ENCODE results near the gene P2RY11. TPM values are rescaled to one million over a fixed set of nuclear protein-coding genes. Genes with fewer than 3 reads are reported as not detected.

Gene P2RY11
- polyA plus RNA-seq, 2 donors: 6.6 to 12.8 TPM

GRCh38 chr19:10091895-10092641 is 19.4 kb upstream of the P2RY11 start:
- Histone ChIP-seq H3K9me3 (ENCODE audit: control insufficient read depth in 2 of 2, insufficient read depth in 1 of 2, low read depth in 1 of 2, low read length in 1 of 2) (peaks cover 0 to 4% of the 10 kb centered on the region in 2 donors), H3K27me3 (ENCODE audit: control insufficient read depth in 1 of 2, insufficient read depth in 2 of 2, low read length in 2 of 2) (no peaks in the 10 kb centered on the region), H3K27ac (ENCODE audit: low read depth in 2 of 2, low read length in 1 of 2) (no peak overlapping the region), H3K4me1 (ENCODE audit: control insufficient read depth in 2 of 2, insufficient read depth in 2 of 2, low read length in 1 of 2) (peaks cover 0 to 7% of the 10 kb centered on the region in 2 donors), H3K4me3 (ENCODE audit: low read depth in 1 of 2, low read length in 2 of 2) (no peak overlapping the region), H3K36me3 (ENCODE audit: control insufficient read depth in 2 of 2, insufficient read depth in 2 of 2, low read length in 1 of 2) (peaks cover 0 to 27% of the 10 kb centered on the region in 2 donors)
- WGBS, 2 donors: 80 to 86% methylated on average over 13 of the region's 13 CpGs

DNA sequence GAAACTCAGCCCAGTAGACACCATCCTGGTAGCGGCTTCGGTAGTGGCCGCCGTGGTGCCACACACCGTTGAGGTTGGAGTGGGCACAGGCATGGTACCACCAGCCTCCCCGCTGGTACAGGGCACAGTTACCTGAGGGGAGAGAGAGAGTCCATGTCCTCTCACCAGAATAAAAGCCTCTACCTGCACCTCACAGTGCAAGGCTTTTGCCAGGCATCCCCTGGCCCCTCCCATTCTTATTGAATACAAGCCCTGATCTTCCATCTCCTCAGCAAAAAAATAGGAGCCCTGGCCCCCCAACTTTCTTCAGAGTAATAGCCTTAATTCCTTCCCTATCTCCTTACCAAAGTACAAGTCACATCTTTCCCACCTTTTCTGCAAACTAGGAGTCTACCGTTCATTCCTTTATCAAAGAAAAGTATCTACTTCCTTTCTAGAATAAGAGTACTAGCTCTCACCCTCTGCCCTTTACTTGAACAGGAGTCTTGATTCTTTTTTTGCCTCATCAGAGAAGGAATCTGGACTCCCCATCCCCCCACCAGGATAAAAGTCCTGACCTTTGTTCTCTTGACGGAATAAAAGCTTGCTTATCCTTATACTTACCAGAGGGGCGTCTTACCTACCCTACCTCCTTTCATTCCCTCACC is 18.7 kb upstream of the P2RY11 start:
- WGBS, 2 donors: 94 to 96% methylated on average over 9 of the region's 9 CpGs
- Histone ChIP-seq H3K27me3 (ENCODE audit: control insufficient read depth in 1 of 2, insufficient read depth in 2 of 2, low read length in 2 of 2) (no peaks in the 10 kb centered on the region), H3K4me1 (ENCODE audit: control insufficient read depth in 2 of 2, insufficient read depth in 2 of 2, low read length in 1 of 2) (peaks cover 0 to 7% of the 10 kb centered on the region in 2 donors), H3K9me3 (ENCODE audit: control insufficient read depth in 2 of 2, insufficient read depth in 1 of 2, low read depth in 1 of 2, low read length in 1 of 2) (peaks cover 0 to 4% of the 10 kb centered on the region in 2 donors), H3K27ac (ENCODE audit: low read depth in 2 of 2, low read length in 1 of 2) (no peak overlapping the region), H3K4me3 (ENCODE audit: low read depth in 1 of 2, low read length in 2 of 2) (no peak overlapping the region), H3K36me3 (ENCODE audit: control insufficient read depth in 2 of 2, insufficient read depth in 2 of 2, low read length in 1 of 2) (peaks cover 0 to 27% of the 10 kb centered on the region in 2 donors)

- Histone ChIP-seq H3K4me1 (ENCODE audit: control insufficient read depth in 2 of 2, insufficient read depth in 2 of 2, low read length in 1 of 2) (peaks cover 0 to 7% of the 10 kb centered on the region in 2 donors), H3K36me3 (ENCODE audit: control insufficient read depth in 2 of 2, insufficient read depth in 2 of 2, low read length in 1 of 2) (peaks cover 0 to 27% of the 10 kb centered on the region in 2 donors), H3K9me3 (ENCODE audit: control insufficient read depth in 2 of 2, insufficient read depth in 1 of 2, low read depth in 1 of 2, low read length in 1 of 2) (peaks cover 0 to 4% of the 10 kb centered on the region in 2 donors), H3K4me3 (ENCODE audit: low read depth in 1 of 2, low read length in 2 of 2) (no peak overlapping the region), H3K27me3 (ENCODE audit: control insufficient read depth in 1 of 2, insufficient read depth in 2 of 2, low read length in 2 of 2) (no peaks in the 10 kb centered on the region), H3K27ac (ENCODE audit: low read depth in 2 of 2, low read length in 1 of 2) (no peak overlapping the region)
- 87 to 89% methylated on average over 22 of the region's 22 CpGs for WGBS, 2 donors
Observed at GRCh38 chr19:10093295-10094186, 18.0 kb upstream of the P2RY11 start.

GRCh38 chr19:10095622-10095947 is 15.9 kb upstream of the P2RY11 start:
- Histone ChIP-seq H3K4me1 (ENCODE audit: control insufficient read depth in 2 of 2, insufficient read depth in 2 of 2, low read length in 1 of 2) (peaks cover 0 to 7% of the 10 kb centered on the region in 2 donors), H3K27me3 (ENCODE audit: control insufficient read depth in 1 of 2, insufficient read depth in 2 of 2, low read length in 2 of 2) (no peaks in the 10 kb centered on the region), H3K27ac (ENCODE audit: low read depth in 2 of 2, low read length in 1 of 2) (peak overlapping the region; percentile 71 to 76), H3K9me3 (ENCODE audit: control insufficient read depth in 2 of 2, insufficient read depth in 1 of 2, low read depth in 1 of 2, low read length in 1 of 2) (no peaks in the 10 kb centered on the region), H3K36me3 (ENCODE audit: control insufficient read depth in 2 of 2, insufficient read depth in 2 of 2, low read length in 1 of 2) (peaks cover 0 to 21% of the 10 kb centered on the region in 2 donors), H3K4me3 (ENCODE audit: low read depth in 1 of 2, low read length in 2 of 2) (no peak overlapping the region)
- WGBS, 2 donors: 29 to 42% methylated on average over 7 of the region's 7 CpGs

DNA sequence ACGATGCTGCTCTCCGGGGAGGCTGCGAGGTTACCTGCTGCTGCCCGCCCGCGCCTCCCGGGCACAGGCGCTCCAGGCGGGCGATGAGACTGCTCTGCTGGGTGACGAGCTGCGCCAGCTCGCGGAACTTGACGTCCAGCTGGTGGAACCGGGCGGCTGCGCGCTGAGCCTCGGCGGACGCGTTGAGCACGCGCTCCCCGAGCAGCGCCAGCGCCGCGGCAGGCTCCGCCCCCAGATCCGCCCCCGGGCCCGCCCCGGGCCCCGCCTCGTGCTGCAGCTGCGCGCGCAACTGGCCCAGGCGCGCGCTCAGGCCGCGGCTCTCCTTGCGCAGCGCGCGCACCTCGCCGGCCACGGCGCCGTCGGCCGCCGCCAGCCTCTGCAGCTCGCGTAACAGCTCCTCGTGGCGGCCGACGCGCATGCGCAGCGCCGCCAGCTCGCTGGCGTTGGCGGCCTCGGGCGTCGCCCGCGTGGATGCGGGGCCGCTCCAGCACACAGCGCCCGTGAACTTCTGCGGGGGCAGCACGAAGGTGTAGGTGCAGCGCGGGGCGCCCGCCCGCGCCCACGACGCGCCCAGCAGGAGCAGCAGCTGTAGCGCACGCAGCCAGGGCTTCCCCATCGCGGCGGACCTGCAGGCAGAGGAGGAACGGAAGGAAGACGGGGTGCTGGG is 15.4 kb upstream of the P2RY11 start:
- 2 to 4% methylated on average over 95 to 97 of the region's 97 CpGs for WGBS, 2 donors
- Histone ChIP-seq H3K36me3 (ENCODE audit: control insufficient read depth in 2 of 2, insufficient read depth in 2 of 2, low read length in 1 of 2) (peaks cover 0 to 18% of the 10 kb centered on the region in 2 donors), H3K27me3 (ENCODE audit: control insufficient read depth in 1 of 2, insufficient read depth in 2 of 2, low read length in 2 of 2) (no peaks in the 10 kb centered on the region), H3K9me3 (ENCODE audit: control insufficient read depth in 2 of 2, insufficient read depth in 1 of 2, low read depth in 1 of 2, low read length in 1 of 2) (no peaks in the 10 kb centered on the region), H3K4me3 (ENCODE audit: low read depth in 1 of 2, low read length in 2 of 2) (peak overlapping the region; percentile 40 to 59), H3K4me1 (ENCODE audit: control insufficient read depth in 2 of 2, insufficient read depth in 2 of 2, low read length in 1 of 2) (peaks cover 0 to 7% of the 10 kb centered on the region in 2 donors), H3K27ac (ENCODE audit: low read depth in 2 of 2, low read length in 1 of 2) (peak overlapping the region; percentile 76 to 87)

DNA sequence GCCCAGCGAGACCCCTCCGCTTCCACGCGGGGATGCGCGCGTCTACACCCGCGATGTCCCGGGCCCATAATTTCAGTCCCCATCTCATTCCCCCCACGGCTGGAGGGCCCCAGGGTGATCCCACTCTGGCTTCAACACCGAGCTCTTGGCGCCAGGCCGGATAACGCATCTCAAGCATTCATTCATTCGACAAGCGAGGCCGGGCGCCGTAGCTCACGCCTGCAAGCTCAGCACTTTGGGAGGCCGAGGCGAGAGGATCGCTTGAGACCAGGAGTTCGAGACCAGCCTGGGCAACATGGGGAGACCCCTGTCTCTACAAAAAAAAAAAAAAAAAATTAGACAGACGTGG is 14.9 kb upstream of the P2RY11 start:
- peak overlapping the region; percentile 60 to 87 for H3K27ac ChIP-seq (ENCODE audit: low read depth in 2 of 2, low read length in 1 of 2)

GRCh38 chr19:10100163-10100785 is 11.2 kb upstream of the P2RY11 start:
- 81 to 87% methylated on average over 5 of the region's 5 CpGs for WGBS, 2 donors
- Histone ChIP-seq H3K27ac (ENCODE audit: low read depth in 2 of 2, low read length in 1 of 2) (no peak overlapping the region), H3K4me3 (ENCODE audit: low read depth in 1 of 2, low read length in 2 of 2) (no peak overlapping the region), H3K36me3 (ENCODE audit: control insufficient read depth in 2 of 2, insufficient read depth in 2 of 2, low read length in 1 of 2) (no peaks in the 10 kb centered on the region), H3K4me1 (ENCODE audit: control insufficient read depth in 2 of 2, insufficient read depth in 2 of 2, low read length in 1 of 2) (peaks cover 0 to 7% of the 10 kb centered on the region in 2 donors), H3K27me3 (ENCODE audit: control insufficient read depth in 1 of 2, insufficient read depth in 2 of 2, low read length in 2 of 2) (no peaks in the 10 kb centered on the region), H3K9me3 (ENCODE audit: control insufficient read depth in 2 of 2, insufficient read depth in 1 of 2, low read depth in 1 of 2, low read length in 1 of 2) (no peaks in the 10 kb centered on the region)

More for the DNA sequence above, 14.9 kb upstream of the P2RY11 start:
- H3K27me3 ChIP-seq (ENCODE audit: control insufficient read depth in 1 of 2, insufficient read depth in 2 of 2, low read length in 2 of 2): no peaks in the 10 kb centered on the region
- H3K4me1 ChIP-seq (ENCODE audit: control insufficient read depth in 2 of 2, insufficient read depth in 2 of 2, low read length in 1 of 2): peaks cover 0 to 7% of the 10 kb centered on the region in 2 donors
- peak overlapping the region; percentile 40 to 59 for H3K4me3 ChIP-seq (ENCODE audit: low read depth in 1 of 2, low read length in 2 of 2)
- H3K9me3 ChIP-seq (ENCODE audit: control insufficient read depth in 2 of 2, insufficient read depth in 1 of 2, low read depth in 1 of 2, low read length in 1 of 2): no peaks in the 10 kb centered on the region
- WGBS, 2 donors: 20 to 21% methylated on average over 26 of the region's 26 CpGs
- peaks cover 0 to 13% of the 10 kb centered on the region in 2 donors for H3K36me3 ChIP-seq (ENCODE audit: control insufficient read depth in 2 of 2, insufficient read depth in 2 of 2, low read length in 1 of 2)

GRCh38 chr19:10102787-10103236 is 8.7 kb upstream of the P2RY11 start:
- Histone ChIP-seq H3K4me3 (ENCODE audit: low read depth in 1 of 2, low read length in 2 of 2) (no peak overlapping the region), H3K36me3 (ENCODE audit: control insufficient read depth in 2 of 2, insufficient read depth in 2 of 2, low read length in 1 of 2) (peaks cover 3 to 4% of the 10 kb centered on the region in 2 donors), H3K27me3 (ENCODE audit: control insufficient read depth in 1 of 2, insufficient read depth in 2 of 2, low read length in 2 of 2) (no peaks in the 10 kb centered on the region), H3K4me1 (ENCODE audit: control insufficient read depth in 2 of 2, insufficient read depth in 2 of 2, low read length in 1 of 2) (peaks cover 0 to 6% of the 10 kb centered on the region in 2 donors), H3K9me3 (ENCODE audit: control insufficient read depth in 2 of 2, insufficient read depth in 1 of 2, low read depth in 1 of 2, low read length in 1 of 2) (no peaks in the 10 kb centered on the region), H3K27ac (ENCODE audit: low read depth in 2 of 2, low read length in 1 of 2) (peak overlapping the region; percentile 5 to 22)
- 66 to 71% methylated on average over 7 of the region's 7 CpGs for WGBS, 2 donors
